AG09309 (cell line): ENCODE measurements around the gene GRIK4.

Experiments used
- DNase-seq: peaks from one replicate; pipeline ENCODE4 v3.0.0-alpha.2; 2010; ENCODE audit warnings: low read depth
- H3K4me3 ChIP-seq: 2 replicates; pipeline ENCODE4 v1.5.1; 2011; ENCODE audit warnings: mild to moderate bottlenecking, low read depth, low read length, moderate library complexity; ENCODE audit not compliant: control insufficient read depth
- TF ChIP-seq, protein P1 (sequence below): IDR thresholded peaks from 2 replicates; pipeline ENCODE4 v1.5.1; 2011; ENCODE audit warnings: mild to moderate bottlenecking, low read depth, low read length, inconsistent platforms; ENCODE audit not compliant: insufficient read depth, control insufficient read depth; ENCODE audit errors: missing control alignments

Gene GRIK4

GRCh38 chr11:120723751-120724150 lies 212.2 kb downstream of the GRIK4 start:
- TF ChIP-seq, protein P1, sequence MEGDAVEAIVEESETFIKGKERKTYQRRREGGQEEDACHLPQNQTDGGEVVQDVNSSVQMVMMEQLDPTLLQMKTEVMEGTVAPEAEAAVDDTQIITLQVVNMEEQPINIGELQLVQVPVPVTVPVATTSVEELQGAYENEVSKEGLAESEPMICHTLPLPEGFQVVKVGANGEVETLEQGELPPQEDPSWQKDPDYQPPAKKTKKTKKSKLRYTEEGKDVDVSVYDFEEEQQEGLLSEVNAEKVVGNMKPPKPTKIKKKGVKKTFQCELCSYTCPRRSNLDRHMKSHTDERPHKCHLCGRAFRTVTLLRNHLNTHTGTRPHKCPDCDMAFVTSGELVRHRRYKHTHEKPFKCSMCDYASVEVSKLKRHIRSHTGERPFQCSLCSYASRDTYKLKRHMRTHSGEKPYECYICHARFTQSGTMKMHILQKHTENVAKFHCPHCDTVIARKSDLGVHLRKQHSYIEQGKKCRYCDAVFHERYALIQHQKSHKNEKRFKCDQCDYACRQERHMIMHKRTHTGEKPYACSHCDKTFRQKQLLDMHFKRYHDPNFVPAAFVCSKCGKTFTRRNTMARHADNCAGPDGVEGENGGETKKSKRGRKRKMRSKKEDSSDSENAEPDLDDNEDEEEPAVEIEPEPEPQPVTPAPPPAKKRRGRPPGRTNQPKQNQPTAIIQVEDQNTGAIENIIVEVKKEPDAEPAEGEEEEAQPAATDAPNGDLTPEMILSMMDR = no peak
- no peak overlapping the region for H3K4me3 ChIP-seq
- DNase-seq = no peak

- TF ChIP-seq, protein P1 = no peak
- DNase-seq = no peak
- no peak overlapping the region for H3K4me3 ChIP-seq
These were observed 216.2 kb downstream of the GRIK4 start for GRCh38 chr11:120727752-120728151.

- TF ChIP-seq, protein P1 = no peak
- no peak for DNase-seq
These were observed 223.5 kb downstream of the GRIK4 start for GRCh38 chr11:120735035-120735434.

DNA sequence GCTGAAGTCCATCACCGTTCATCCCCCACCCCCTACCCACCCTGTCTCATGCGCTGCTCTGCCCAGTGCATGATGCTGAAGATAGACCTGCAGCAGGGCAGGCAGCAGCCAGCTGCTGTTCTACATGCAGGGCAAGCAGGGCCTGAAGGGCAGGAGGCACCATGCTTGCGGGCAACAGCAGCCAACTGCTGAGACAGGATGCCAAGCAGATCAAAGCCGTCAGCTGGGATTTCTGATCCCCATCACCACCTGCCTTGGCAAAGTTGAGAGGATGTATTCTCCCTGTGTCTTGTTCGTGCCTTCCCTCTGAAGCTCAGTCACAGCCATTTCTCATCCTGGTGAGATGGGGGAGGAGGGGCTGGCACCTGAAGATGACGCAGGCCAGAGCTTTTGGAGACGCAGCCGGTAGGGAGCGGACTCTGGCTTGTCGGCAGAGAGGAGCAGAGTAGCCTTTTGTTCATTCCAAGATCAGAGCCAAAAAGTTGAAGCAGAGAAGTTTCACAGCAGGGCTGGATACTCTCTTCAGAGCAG lies 227.0 kb downstream of the GRIK4 start:
- no peak for DNase-seq
- no peak overlapping the region for H3K4me3 ChIP-seq
- TF ChIP-seq, protein P1 = no peak

More at GRCh38 chr11:120735035-120735434, 223.5 kb downstream of the GRIK4 start:
- H3K4me3 ChIP-seq = no peak overlapping the region

DNA sequence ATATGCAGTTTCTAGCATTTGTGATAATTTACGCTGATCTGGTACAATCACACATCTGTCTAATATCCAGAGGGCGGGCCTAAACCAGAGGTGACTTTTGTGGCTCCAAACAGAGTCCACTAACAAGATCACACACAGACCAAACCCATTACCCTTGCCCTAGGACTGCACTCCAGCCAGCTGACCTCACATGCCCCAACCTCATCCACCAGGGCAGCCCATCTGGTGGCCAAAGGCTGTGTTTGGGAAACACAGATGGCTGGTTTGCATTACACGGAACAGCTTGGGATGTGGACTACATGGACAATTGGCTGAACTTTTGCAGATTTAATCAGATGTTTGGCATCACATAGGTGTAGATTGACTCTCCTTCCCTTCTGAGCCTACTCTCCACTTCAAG lies 228.2 kb downstream of the GRIK4 start:
- TF ChIP-seq, protein P1 = no peak
- no peak for DNase-seq
- H3K4me3 ChIP-seq = no peak overlapping the region

- TF ChIP-seq, protein P1 = no peak
- H3K4me3 ChIP-seq = no peak overlapping the region
- no peak for DNase-seq
These were observed 228.8 kb downstream of the GRIK4 start for GRCh38 chr11:120740380-120740779.
